ENCODE results near the gene HTATIP2. TPM values are rescaled to one million over a fixed set of nuclear protein-coding genes. Genes with fewer than 3 reads are reported as not detected.

HTATIP2 gene
- total and polyA plus RNA-seq, 9 of the 15 experiments (the other 6 are each of a cell fraction or from before 2014, with no cell fraction given), result 48.3 to 90.9 (median 64.4) TPM

- TF ChIP-seq, protein P1, sequence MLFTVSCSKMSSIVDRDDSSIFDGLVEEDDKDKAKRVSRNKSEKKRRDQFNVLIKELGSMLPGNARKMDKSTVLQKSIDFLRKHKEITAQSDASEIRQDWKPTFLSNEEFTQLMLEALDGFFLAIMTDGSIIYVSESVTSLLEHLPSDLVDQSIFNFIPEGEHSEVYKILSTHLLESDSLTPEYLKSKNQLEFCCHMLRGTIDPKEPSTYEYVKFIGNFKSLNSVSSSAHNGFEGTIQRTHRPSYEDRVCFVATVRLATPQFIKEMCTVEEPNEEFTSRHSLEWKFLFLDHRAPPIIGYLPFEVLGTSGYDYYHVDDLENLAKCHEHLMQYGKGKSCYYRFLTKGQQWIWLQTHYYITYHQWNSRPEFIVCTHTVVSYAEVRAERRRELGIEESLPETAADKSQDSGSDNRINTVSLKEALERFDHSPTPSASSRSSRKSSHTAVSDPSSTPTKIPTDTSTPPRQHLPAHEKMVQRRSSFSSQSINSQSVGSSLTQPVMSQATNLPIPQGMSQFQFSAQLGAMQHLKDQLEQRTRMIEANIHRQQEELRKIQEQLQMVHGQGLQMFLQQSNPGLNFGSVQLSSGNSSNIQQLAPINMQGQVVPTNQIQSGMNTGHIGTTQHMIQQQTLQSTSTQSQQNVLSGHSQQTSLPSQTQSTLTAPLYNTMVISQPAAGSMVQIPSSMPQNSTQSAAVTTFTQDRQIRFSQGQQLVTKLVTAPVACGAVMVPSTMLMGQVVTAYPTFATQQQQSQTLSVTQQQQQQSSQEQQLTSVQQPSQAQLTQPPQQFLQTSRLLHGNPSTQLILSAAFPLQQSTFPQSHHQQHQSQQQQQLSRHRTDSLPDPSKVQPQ (CRISPR knock-in tag; IDR thresholded peaks at IDR 0.05; ENCODE audit: borderline replicate concordance), result no peak
- TF ChIP-seq ZHX1 (conservative IDR thresholded peaks at IDR 0.05; ENCODE audit: low read length), result no peak
- no peak for TF ChIP-seq KLF10 (CRISPR knock-in tag; IDR thresholded peaks at IDR 0.05)
- no peak; the same call in none of the 2 replicates for TF ChIP-seq L3MBTL2 (IDR thresholded peaks at IDR 0.05)
- no peak for TF ChIP-seq SREBF1 (IDR thresholded peaks at IDR 0.05; ENCODE audit: borderline replicate concordance, low read depth, low read length)
- TF ChIP-seq GTF2E2 (tag; IDR thresholded peaks at IDR 0.05), result no peak
- no peak for TF ChIP-seq ZNF696 (CRISPR knock-in tag; conservative IDR thresholded peaks at IDR 0.05)
- TF ChIP-seq CEBPZ (IDR thresholded peaks at IDR 0.05; ENCODE audit: borderline replicate concordance, low read depth, low read length), result no peak
- TF ChIP-seq MTA1 (IDR thresholded peaks at IDR 0.05; ENCODE audit: borderline replicate concordance), result no peak
- no peak for TF ChIP-seq NCOR1 (IDR thresholded peaks at IDR 0.05)
- peak; percentile 75; the same call in 1 of the 2 replicates for TF ChIP-seq ZNF668 (CRISPR knock-in tag; IDR thresholded peaks at IDR 0.05)
- TF ChIP-seq TAF15 (IDR thresholded peaks at IDR 0.05; ENCODE audit: low read depth, low read length), result no peak
- TF ChIP-seq, protein P2, sequence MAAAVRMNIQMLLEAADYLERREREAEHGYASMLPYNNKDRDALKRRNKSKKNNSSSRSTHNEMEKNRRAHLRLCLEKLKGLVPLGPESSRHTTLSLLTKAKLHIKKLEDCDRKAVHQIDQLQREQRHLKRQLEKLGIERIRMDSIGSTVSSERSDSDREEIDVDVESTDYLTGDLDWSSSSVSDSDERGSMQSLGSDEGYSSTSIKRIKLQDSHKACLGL (CRISPR knock-in tag; IDR thresholded peaks at IDR 0.05; ENCODE audit: borderline replicate concordance, poor library complexity, severe bottlenecking), result no peak
- TF ChIP-seq SMARCE1 (IDR thresholded peaks at IDR 0.05), result peak; percentile 96
- no peak for TF ChIP-seq E2F1 (CRISPR knock-in tag; IDR thresholded peaks at IDR 0.05)
- TF ChIP-seq ZNF253 (CRISPR knock-in tag; conservative IDR thresholded peaks at IDR 0.05), result no peak
- TF ChIP-seq EHMT2 (IDR thresholded peaks at IDR 0.05), result no peak
- TF ChIP-seq NFATC3 (IDR thresholded peaks at IDR 0.05), result no peak
Observed at GRCh38 chr11:20367313-20367948, 3.9 kb downstream of the HTATIP2 start (continued).

Data from K562 (cell line).